22Rv1 (cell line): ENCODE data around the gene AACS.
"Not testable (repeated sequence)": the region's sequence is repeated elsewhere in the genome, so short reads cannot be mapped to it uniquely, and the experiment has no call there.

Source experiments
- H3K27ac ChIP-seq: fragments of 450-650 bp; 2 replicates; pipeline ENCODE4 v1.5.1; 2017
- ZFX ChIP-seq: fragments of 450-650 bp; IDR thresholded peaks from 2 replicates; pipeline ENCODE4 v1.6.1; 2017; ENCODE audit warnings: antibody characterized with exemption, borderline replicate concordance
- TF ChIP-seq, protein P1 (sequence below): fragments of 450-650 bp; IDR thresholded peaks from 2 replicates; pipeline ENCODE4 v1.5.1; 2017; ENCODE audit warnings: mild to moderate bottlenecking

Gene AACS

DNA sequence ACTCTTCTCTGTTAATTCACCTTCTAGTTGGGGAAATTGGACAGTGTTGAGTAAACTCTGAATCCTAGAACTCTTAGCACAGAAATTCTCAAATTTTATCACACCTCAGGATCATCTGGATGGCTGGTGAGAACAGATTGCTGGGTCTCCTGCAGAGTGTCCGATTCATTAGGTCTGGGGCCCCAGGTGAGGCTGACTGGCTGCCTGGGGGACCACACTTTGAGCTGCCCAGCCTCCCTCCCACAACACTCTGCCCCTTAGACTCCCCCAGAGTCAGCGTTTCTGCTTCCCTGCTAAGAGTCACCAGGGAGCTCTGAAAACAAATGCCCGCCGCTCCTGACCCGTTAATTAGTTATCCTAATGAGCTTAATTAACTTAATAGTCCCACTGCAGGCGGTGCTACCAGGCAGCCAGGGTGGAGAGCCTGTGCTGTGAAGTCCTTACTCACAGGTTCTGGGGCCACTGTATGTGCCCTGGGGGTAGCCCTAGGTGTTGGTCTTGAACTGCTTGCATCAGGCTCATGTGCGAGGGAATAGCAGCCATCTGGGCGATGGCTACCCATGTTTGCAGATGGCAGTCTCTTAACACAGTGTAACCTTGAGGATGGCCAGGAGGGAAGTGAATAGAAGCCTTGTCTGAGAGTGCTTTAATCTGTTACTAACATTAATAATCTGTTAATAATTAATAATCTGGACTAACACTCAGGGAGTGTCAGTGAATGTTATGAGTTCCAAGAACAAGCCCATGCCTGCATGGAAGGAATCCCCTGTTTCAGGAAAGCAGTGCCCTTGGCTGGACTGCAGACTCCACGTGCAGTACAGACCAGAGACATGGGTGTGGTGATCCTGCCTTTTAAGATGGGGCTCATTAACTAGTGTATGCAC is 35.6 kb downstream of the AACS start:
- no peak for TF ChIP-seq ZFX
- TF ChIP-seq, protein P1, sequence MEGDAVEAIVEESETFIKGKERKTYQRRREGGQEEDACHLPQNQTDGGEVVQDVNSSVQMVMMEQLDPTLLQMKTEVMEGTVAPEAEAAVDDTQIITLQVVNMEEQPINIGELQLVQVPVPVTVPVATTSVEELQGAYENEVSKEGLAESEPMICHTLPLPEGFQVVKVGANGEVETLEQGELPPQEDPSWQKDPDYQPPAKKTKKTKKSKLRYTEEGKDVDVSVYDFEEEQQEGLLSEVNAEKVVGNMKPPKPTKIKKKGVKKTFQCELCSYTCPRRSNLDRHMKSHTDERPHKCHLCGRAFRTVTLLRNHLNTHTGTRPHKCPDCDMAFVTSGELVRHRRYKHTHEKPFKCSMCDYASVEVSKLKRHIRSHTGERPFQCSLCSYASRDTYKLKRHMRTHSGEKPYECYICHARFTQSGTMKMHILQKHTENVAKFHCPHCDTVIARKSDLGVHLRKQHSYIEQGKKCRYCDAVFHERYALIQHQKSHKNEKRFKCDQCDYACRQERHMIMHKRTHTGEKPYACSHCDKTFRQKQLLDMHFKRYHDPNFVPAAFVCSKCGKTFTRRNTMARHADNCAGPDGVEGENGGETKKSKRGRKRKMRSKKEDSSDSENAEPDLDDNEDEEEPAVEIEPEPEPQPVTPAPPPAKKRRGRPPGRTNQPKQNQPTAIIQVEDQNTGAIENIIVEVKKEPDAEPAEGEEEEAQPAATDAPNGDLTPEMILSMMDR, result no peak

DNA sequence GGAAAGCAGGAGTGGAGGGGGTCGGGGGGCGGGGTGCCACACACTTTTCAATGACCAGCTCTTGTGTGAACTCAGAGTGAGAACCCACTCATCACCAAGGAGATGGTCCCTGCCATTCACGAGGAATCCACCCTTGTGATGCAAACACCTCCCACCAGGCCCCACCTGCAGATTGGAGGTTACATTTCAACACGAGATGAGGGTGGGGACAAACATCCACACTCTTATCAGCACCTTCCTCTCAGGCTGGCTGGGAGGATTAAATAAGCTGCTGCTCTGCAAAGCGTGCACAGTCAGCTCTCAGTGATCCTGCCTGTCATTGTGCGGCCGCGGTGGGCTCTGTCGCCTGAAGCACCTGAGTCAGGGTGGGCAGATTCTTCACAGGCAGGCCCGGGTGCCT is 39.7 kb downstream of the AACS start:
- no peak overlapping the region for H3K27ac ChIP-seq
- TF ChIP-seq, protein P1, result no peak
- TF ChIP-seq ZFX, result no peak

More for the DNA sequence above, 35.6 kb downstream of the AACS start:
- peak overlapping the region; percentile 45 for H3K27ac ChIP-seq

DNA sequence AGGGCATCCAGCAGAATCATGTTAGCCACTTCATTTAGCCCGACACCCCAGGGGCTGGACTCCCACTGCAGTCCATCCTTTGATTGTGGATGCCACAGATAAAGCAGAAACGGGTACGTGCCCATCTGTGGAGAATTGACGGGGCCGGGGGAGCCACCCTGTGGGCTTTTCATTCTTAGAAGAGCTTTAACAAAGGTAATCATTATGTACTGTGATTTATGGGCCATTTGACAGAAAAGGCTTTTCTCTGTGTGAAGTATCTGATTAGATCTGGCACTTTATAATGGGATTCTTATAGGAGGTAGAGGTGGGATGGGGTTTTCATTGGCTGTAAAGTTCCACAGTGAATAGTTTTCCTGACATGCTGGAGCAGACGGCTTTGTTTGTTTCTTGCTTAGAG is 40.4 kb downstream of the AACS start:
- TF ChIP-seq, protein P1, result no peak
- no peak for TF ChIP-seq ZFX
- H3K27ac ChIP-seq, result no peak overlapping the region

DNA sequence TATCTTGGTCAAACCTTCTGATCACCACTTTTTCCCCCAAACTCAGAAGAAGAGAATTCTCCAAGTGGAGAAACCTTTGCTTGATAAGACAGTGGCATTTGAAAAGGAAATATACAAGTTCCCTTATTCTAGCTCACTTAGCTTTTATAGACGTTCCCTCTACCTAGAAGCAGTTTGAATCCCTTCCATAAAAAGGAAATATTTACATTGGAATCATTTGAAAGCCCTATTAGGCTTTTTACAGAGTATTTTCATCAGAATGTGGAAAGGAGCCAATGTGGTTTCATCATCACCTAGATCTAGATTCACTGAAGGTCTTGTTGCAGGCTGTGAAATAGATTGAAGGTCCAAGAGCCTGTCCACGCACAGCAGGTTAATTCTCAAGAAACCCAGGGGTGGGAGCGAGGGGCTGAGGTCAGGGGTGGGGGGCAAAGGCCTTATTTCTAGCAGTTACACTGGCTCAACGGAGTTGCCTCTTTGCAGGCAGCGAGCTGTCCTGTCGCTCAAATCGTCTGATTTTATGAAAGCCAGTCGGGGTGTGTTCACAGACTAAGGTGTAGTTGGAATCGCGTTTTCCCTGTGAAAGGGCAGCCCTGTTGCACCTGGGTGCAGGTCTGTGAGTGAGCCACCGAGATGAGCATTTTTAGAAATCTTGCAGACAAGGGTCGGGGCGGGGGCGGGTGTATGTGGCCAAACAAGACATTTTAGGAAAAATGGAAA is 45.6 kb downstream of the AACS start:
- H3K27ac ChIP-seq, result peak overlapping the region; percentile 58
- no peak for TF ChIP-seq ZFX
- TF ChIP-seq, protein P1, result no peak

DNA sequence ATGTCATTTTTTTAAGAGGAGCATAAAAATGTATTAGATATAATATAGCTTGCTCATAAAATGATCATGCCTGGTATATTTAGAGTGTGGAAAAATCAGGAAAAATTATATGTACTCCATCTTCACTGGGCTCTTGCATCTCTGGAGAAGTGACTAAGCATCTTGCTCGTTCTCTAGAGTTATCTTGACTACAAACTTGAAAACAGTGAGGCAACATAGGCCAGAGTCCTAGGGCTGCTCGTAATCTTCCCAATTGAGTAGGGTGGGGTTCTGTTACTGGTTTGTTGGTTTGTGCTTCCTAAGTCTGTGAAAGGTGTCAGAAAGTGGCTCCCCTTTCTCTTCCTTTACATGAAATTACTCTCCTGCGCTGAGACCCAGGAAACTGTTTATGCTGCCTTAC is 46.2 kb downstream of the AACS start:
- peak overlapping the region; percentile 58; the same call in 1 of the 2 replicates for H3K27ac ChIP-seq

GRCh38 chr12:125112614-125113013 is 47.4 kb downstream of the AACS start:
- not testable (repeated sequence) for H3K27ac ChIP-seq

More for the DNA sequence above, 46.2 kb downstream of the AACS start:
- TF ChIP-seq ZFX, result no peak
- TF ChIP-seq, protein P1, result no peak

GRCh38 chr12:125113263-125113662 is 48.0 kb downstream of the AACS start:
- TF ChIP-seq, protein P1, result no peak
- no peak for TF ChIP-seq ZFX
- no peak overlapping the region for H3K27ac ChIP-seq
